Measurements from ENCODE around the gene CAMK4. TPM values are rescaled to one million over a fixed set of nuclear protein-coding genes. Genes with fewer than 3 reads are reported as not detected.
"Not testable (repeated sequence)": the region's sequence is repeated elsewhere in the genome, so short reads cannot be mapped to it uniquely, and the experiment has no call there.

The CAMK4 gene
- total RNA-seq, 8 experiments from 2014 or later, result 0.24 to 12.1 (median 8.7) TPM

DNA sequence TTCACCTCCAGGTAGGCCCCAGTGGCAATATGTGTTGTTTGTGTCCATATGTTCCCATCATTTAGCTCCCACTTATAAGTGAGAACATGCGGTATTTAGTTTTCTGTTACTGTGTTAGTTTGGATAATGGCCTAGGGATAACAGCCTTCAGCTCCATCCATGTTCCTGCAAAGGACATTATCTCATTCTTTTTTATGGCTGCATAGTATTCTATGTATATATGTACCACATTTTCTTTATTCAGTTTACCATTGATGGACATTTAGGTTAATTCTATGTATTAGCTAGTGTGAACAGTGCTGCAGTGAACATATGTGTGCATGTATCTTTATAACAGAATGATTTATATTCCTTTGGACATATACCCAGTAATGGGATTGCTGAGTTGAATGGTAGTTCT is 134.5 kb downstream of the CAMK4 start:
- WGBS, 10 experiments, result 0 to 83% (median 33%) methylated on average over 1 of the region's 1 CpG; no CpG with 5 or more reads in 3 of the 10 experiments

DNA sequence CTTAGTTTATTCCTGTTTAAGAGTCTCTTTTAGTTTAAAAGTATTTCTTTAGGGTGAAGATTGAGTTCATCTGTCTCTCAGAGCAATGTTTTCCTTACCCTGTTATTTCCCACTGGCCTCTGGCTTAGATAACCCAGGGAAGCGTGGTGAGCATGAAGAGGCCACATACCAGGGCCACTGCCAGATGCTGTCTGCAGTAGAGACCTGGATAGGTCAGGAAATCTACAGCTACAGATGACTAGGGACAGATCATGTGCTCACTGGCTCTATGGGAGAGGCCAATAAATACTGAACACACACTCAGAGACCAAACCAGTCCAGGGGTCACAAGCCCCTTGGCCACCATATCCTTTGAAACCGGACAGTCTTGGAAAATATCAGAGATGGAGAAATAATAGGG is 136.0 kb downstream of the CAMK4 start:
- Histone ChIP-seq H3K27ac (no peak overlapping the region), H3K4me3 (no peak overlapping the region), H3K4me1 (replicated peaks in 1 of 2) (no peaks in the 10 kb centered on the region)
- in situ Hi-C loops (cut with MboI; ENCODE audit: low pct_unique_long_range_greater_than_20kb in 2 of 9, low sequenced_read_pairs in 9 of 9, unreplicated experiment in 9 of 9), result no loop called here
- no peak for ATAC-seq (replicated peaks in 6 of 8)
- WGBS, 10 experiments, result 6 to 100% (median 92%) methylated on average over 1 to 2 of the region's 2 CpGs; no CpG with 5 or more reads in 5 of the 10 experiments

More for the DNA sequence above, 134.5 kb downstream of the CAMK4 start:
- H3K4me1 ChIP-seq (replicated peaks in 1 of 2); in situ Hi-C loops (cut with MboI; ENCODE audit: low pct_unique_long_range_greater_than_20kb in 2 of 9, low sequenced_read_pairs in 9 of 9, unreplicated experiment in 9 of 9); H3K27ac ChIP-seq; ATAC-seq (replicated peaks in 6 of 8); H3K4me3 ChIP-seq: not testable (repeated sequence)

DNA sequence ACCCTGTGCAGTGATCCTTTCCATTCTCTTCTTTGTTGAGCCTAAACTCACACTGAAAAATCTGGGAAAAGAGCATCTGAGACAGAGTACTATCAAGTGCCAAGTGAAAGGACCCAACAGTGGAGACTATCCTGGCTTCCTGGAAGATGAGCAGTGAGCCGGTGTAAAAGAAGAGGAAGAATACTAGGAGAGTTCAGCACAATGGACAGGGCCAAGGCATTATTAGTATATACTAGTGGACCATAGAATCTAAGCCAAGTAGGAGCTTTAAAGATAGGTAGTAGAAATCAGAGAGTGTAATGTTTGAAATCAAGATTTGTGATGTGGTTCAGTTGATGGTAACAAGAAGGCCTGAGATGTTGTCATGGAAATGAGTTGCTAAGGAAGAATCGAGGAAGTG is 140.8 kb downstream of the CAMK4 start:
- ATAC-seq (replicated peaks in 6 of 8), result peak in 1 of 8 experiments; percentile 23
- no peaks in the 10 kb centered on the region for H3K4me1 ChIP-seq (replicated peaks in 1 of 2)
- H3K27ac ChIP-seq, result no peak overlapping the region
- H3K4me3 ChIP-seq, result no peak overlapping the region
- WGBS, 10 experiments, result 0 to 93% (median 81%) methylated on average over 1 to 2 of the region's 2 CpGs
- in situ Hi-C loops (cut with MboI; ENCODE audit: low pct_unique_long_range_greater_than_20kb in 2 of 9, low sequenced_read_pairs in 9 of 9, unreplicated experiment in 9 of 9), result no loop called here

DNA sequence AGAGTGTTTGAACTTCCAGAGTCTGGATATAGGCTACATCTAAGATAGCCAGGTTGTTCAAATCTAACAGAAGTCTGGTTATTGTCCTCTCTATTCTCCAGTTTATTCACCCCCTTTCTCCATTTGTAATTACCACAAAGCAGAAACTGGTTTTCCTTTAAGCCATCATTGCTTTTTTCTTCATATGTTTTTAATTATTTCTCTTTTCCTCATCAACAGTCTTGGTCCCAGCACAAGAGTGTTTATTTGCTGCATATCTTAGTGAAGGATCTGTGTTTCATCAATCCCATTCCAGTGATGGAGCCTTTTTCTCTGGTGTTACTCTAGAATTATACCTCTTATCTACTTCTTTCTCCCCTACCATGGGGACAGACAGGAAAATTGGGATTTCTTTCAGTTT is 142.2 kb downstream of the CAMK4 start:
- Histone ChIP-seq H3K4me3 (no peak overlapping the region), H3K27ac (no peak overlapping the region), H3K4me1 (replicated peaks in 1 of 2) (no peaks in the 10 kb centered on the region)
- no peak for ATAC-seq (replicated peaks in 6 of 8)
- in situ Hi-C loops (cut with MboI; ENCODE audit: low pct_unique_long_range_greater_than_20kb in 2 of 9, low sequenced_read_pairs in 9 of 9, unreplicated experiment in 9 of 9), result no loop called here

DNA sequence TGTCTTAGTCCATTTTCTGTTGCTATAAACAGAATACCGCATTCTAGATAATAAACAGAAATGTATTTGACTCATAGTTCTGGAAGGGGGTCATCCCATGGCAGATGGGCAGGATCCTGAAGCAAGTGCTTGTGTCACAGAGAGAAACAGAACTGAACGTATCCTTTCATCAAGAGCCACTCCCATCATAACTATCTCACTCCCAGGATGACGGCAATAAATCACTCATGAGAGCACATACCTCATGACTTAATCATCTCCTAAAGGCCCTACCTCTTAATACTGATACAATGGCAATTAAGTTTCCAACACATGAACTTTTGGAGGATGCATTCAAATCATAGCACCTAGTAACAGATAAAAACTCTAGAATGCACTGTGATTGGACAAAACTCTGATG is 142.9 kb downstream of the CAMK4 start:
- in situ Hi-C loops (cut with MboI; ENCODE audit: low pct_unique_long_range_greater_than_20kb in 2 of 9, low sequenced_read_pairs in 9 of 9, unreplicated experiment in 9 of 9), result no loop called here
- 35 to 100% (median 86%) methylated on average over 1 to 3 of the region's 3 CpGs; no CpG with 5 or more reads in 1 of the 10 experiments for WGBS, 10 experiments
- no peak overlapping the region for H3K4me3 ChIP-seq

DNA sequence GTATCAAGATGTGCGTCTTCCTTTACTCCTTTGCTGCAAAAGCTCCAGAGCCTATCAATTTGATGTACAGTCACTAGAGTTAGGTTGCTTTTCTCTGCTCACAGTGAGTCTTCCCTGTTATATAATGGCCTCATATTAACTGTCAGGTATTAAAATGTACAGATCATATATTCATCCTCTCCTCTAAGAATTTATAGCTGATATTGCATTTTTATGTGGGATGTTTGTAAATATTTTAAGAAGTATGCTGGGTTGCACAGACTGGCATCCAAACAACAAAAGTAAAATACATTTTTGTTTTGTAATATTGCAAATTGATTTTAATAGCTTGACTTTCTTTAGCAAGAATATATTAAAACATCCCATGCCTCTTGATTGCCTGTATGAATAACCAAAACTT is 148.6 kb downstream of the CAMK4 start:
- ATAC-seq (replicated peaks in 6 of 8), result no peak
- in situ Hi-C loops (cut with MboI; ENCODE audit: low pct_unique_long_range_greater_than_20kb in 2 of 9, low sequenced_read_pairs in 9 of 9, unreplicated experiment in 9 of 9), result no loop called here
- Histone ChIP-seq H3K4me1 (replicated peaks in 1 of 2) (no peaks in the 10 kb centered on the region), H3K4me3 (no peak overlapping the region), H3K27ac (no peak overlapping the region)
- WGBS, 10 experiments, result 60 to 100% (median 100%) methylated on average over 1 of the region's 1 CpG; no CpG with 5 or more reads in 4 of the 10 experiments

More for the DNA sequence above, 142.9 kb downstream of the CAMK4 start:
- no peak overlapping the region for H3K27ac ChIP-seq
- no peaks in the 10 kb centered on the region for H3K4me1 ChIP-seq (replicated peaks in 1 of 2)
- no peak for ATAC-seq (replicated peaks in 6 of 8)

DNA sequence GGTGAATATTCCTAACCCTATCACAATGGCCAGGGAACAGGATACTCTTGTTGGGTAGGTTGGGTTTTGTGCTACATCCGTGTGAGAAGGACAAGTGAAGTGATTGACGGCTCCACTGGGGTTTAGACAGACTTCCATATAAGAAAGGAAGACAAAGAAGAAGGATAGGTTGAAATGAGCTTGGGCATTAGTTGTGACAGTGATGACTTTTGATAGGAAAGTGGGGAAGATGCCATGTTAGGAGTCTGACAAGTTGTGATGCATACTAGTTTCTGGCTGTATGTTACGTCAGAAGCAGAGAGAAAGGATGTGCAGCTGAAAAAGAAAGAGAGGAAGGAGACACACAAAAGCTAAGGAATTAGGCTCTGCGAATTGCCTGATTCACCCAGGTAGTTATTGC is 150.2 kb downstream of the CAMK4 start:
- in situ Hi-C loops (cut with MboI; ENCODE audit: low pct_unique_long_range_greater_than_20kb in 2 of 9, low sequenced_read_pairs in 9 of 9, unreplicated experiment in 9 of 9), result no loop called here
- Histone ChIP-seq H3K27ac (no peak overlapping the region), H3K4me3 (no peak overlapping the region), H3K4me1 (replicated peaks in 1 of 2) (no peaks in the 10 kb centered on the region)
- WGBS, 10 experiments, result 33 to 100% (median 79%) methylated on average over 1 to 4 of the region's 4 CpGs; no CpG with 5 or more reads in 1 of the 10 experiments
- ATAC-seq (replicated peaks in 6 of 8), result no peak

DNA sequence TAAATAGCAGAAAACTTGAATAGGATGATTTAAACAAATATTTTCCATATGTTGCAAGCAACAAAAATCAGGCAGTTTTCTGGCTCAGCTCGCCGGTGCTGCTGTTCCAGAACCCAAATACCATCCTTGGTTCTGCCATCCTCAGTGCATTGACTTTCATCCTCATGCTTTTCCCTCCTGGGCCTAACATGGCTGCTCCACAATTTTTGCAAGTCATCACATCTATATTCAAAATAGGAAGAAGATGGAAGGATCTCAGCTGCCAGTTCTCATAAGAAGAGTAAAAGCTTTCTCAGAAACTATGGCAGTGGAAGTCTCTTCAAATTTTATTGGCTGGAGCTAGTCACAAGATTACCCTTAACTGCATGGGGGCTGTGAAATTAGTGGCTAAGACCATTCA is 151.5 kb downstream of the CAMK4 start:
- H3K4me1 ChIP-seq (replicated peaks in 1 of 2), result no peaks in the 10 kb centered on the region
- no peak for ATAC-seq (replicated peaks in 6 of 8)

DNA sequence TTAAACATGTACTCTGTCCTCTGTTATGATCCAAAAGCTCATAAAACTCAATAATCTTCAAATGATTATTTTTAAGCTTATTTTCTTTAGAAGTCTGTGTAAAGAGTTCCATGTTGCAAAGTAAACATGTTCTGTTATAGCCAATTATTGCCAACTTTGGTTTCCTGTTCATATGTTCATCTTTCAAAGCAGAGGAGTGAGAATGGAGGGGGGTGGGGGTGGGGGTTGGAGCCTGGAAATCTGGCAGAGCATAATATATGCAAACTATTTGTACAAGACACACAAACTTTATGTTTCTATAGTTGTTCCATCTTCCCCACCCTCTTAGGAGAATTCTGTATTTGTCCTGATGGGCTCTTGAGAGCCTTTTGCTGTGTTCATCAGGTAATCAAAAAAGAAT is 153.1 kb downstream of the CAMK4 start:
- no peak overlapping the region for H3K4me3 ChIP-seq
- H3K4me1 ChIP-seq (replicated peaks in 1 of 2), result no peaks in the 10 kb centered on the region
- ATAC-seq (replicated peaks in 6 of 8), result no peak
- in situ Hi-C loops (cut with MboI; ENCODE audit: low pct_unique_long_range_greater_than_20kb in 2 of 9, low sequenced_read_pairs in 9 of 9, unreplicated experiment in 9 of 9), result no loop called here
- H3K27ac ChIP-seq, result no peak overlapping the region

More for the DNA sequence above, 151.5 kb downstream of the CAMK4 start:
- in situ Hi-C loops (cut with MboI; ENCODE audit: low pct_unique_long_range_greater_than_20kb in 2 of 9, low sequenced_read_pairs in 9 of 9, unreplicated experiment in 9 of 9), result no loop called here
- no peak overlapping the region for H3K4me3 ChIP-seq
- WGBS, 10 experiments, result 10 to 100% (median 89%) methylated on average over 2 of the region's 2 CpGs; no CpG with 5 or more reads in 4 of the 10 experiments
- no peak overlapping the region for H3K27ac ChIP-seq

DNA sequence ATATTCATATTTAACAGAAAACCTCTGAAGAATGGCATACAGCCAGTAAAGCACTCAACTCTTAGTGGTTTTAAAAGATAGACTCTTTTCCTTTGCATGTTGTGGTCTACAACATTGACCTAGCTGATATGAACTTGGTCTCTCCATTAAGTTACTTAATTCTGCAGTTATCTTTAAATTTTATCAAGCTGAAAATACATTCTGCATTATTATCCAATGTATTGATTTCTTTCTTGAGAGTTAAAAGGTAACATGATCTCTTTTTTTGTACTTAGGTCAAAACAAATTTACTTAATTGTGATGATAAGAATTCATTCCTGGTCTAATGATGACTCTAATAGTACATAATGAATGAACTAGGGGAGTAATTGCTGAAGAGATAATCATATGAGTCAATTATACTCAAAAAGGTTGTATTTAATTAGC is 155.2 kb downstream of the CAMK4 start:
- Histone ChIP-seq H3K4me1 (replicated peaks in 1 of 2) (no peaks in the 10 kb centered on the region), H3K27ac (no peak overlapping the region), H3K4me3 (no peak overlapping the region)
- in situ Hi-C loops (cut with MboI; ENCODE audit: low pct_unique_long_range_greater_than_20kb in 2 of 9, low sequenced_read_pairs in 9 of 9, unreplicated experiment in 9 of 9), result no loop called here
- ATAC-seq (replicated peaks in 6 of 8), result no peak

DNA sequence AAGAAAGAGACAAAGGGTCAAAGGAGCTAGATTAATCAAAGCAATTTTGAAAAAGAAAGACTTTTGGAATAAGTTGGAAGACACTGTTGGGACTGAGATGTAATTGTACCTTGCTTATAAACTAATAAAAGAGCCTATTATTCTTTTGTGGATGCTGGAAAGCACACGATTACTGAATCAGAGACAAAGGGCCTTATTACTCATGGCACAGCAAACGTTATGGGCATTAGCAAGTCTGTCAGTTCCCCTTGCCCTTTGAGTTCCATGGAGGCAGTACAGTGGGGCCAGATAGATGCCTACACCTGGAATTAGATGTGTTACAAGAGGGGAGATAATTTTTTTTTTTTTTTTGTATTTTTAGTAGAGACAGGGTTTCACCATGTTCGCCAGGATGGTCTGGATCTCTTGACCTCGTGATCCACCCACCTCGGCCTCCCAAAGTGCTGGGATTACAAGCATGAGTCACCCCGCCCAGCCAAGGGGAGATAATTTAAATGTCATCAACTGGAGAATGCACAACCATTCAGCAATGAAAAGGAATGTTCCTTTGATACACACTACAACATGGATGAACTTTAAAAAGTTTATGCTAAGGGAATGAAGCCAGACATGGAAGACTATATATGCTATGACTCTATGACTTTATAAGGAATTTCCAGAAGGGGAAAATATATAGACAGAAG is 159.2 kb downstream of the CAMK4 start:
- 17 to 89% (median 65%) methylated on average over 1 to 6 of the region's 6 CpGs; no CpG with 5 or more reads in 2 of the 10 experiments for WGBS, 10 experiments
- no peak overlapping the region for H3K4me3 ChIP-seq

DNA sequence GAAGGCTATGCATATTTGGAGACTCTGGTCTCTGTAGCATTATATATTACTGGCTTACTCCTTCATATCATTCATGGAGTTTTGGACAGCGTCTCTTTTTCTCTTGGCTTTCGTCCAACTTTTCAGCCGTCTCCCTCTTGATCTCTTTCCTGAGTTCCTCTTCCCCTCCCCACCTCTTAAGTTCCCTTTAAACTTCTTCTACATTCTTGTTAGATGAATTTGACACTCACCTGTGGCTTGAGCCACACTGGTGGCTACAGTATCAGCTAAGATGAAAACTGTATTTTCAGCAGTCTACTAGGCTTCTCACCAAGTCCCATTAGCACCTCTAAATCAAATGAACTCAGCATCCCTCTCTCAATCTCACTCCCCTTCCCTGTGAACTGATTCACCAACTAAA is 160.0 kb downstream of the CAMK4 start:
- 0 to 100% (median 82%) methylated on average over 1 to 3 of the region's 3 CpGs; no CpG with 5 or more reads in 3 of the 10 experiments for WGBS, 10 experiments
- H3K4me1 ChIP-seq (replicated peaks in 1 of 2), result no peaks in the 10 kb centered on the region
- in situ Hi-C loops (cut with MboI; ENCODE audit: low pct_unique_long_range_greater_than_20kb in 2 of 9, low sequenced_read_pairs in 9 of 9, unreplicated experiment in 9 of 9), result no loop called here
- H3K4me3 ChIP-seq, result no peak overlapping the region
- no peak for ATAC-seq (replicated peaks in 6 of 8)
- no peak overlapping the region for H3K27ac ChIP-seq

More for the DNA sequence above, 159.2 kb downstream of the CAMK4 start:
- in situ Hi-C loops (cut with MboI; ENCODE audit: low pct_unique_long_range_greater_than_20kb in 2 of 9, low sequenced_read_pairs in 9 of 9, unreplicated experiment in 9 of 9), result no loop called here
- Histone ChIP-seq H3K4me1 (replicated peaks in 1 of 2) (no peaks in the 10 kb centered on the region), H3K27ac (no peak overlapping the region)
- ATAC-seq (replicated peaks in 6 of 8), result no peak

DNA sequence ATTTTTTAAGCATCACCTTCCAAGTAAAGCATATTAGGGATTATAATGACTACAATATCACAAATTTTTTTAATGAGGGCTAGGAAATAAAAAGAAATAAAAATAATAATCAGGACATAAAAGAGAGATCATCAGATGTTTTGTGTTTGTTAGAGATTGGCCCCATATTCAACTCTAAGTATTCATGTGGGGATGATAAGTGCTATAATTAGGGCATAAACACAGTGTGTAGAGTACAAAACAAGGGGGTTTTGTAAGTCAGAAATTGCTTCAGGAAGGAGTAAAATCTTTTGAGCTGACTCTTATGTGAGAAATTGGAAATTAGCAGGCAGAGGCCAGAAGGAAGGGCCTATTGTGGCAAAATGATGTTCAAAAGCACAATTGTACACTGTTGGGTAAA is 160.9 kb downstream of the CAMK4 start:
- ATAC-seq (replicated peaks in 6 of 8), result no peak
- H3K27ac ChIP-seq, result no peak overlapping the region
- H3K4me3 ChIP-seq, result no peak overlapping the region
- in situ Hi-C loops (cut with MboI; ENCODE audit: low pct_unique_long_range_greater_than_20kb in 2 of 9, low sequenced_read_pairs in 9 of 9, unreplicated experiment in 9 of 9), result no loop called here
- H3K4me1 ChIP-seq (replicated peaks in 1 of 2), result no peaks in the 10 kb centered on the region

Data from motor neuron (in vitro differentiated cells).